Fibroblast of lung (primary cell): ENCODE measurements around the gene MYH15. TPM values are rescaled to one million over a fixed set of nuclear protein-coding genes. Genes with fewer than 3 reads are reported as not detected.

ENCODE experiments used
- DNase-seq, 2 donors: peaks; one replicate each; pipeline versions ENCODE4 v3.0.0 to v3.0.0-alpha.2; 2010; ENCODE audit warnings: low read depth in 2 of 2
- H2AFZ ChIP-seq: 2 replicates; pipeline ENCODE4 v1.5.1; 2012; ENCODE audit warnings: low read length, control low read depth, inconsistent platforms
- H3K27ac ChIP-seq: 2 replicates; pipeline ENCODE4 v1.5.1; 2011; ENCODE audit warnings: low read length, control low read depth; ENCODE audit not compliant: insufficient read depth
- H3K27me3 ChIP-seq: 2 replicates; pipeline ENCODE4 v1.5.1; 2011; ENCODE audit warnings: mild to moderate bottlenecking, low read length; ENCODE audit not compliant: control insufficient read depth, insufficient read depth
- H3K36me3 ChIP-seq: 2 replicates; pipeline ENCODE4 v1.5.1; 2011; ENCODE audit warnings: low read length; ENCODE audit not compliant: control insufficient read depth, insufficient read depth
- H3K4me1 ChIP-seq: 2 replicates; pipeline ENCODE4 v1.5.1; 2011; ENCODE audit warnings: low read length; ENCODE audit not compliant: control insufficient read depth, insufficient read depth; ENCODE audit errors: extremely low read depth
- H3K4me2 ChIP-seq: 2 replicates; pipeline ENCODE4 v1.5.1; 2011; ENCODE audit warnings: low read length, control low read depth; ENCODE audit not compliant: insufficient read depth; ENCODE audit errors: extremely low read depth
- H3K4me3 ChIP-seq, 4 experiments: fragments of 200-600 bp in 1 of 4; sonication (generic) in 1 of 4; replicated peaks in 1 of 4; 2 replicates each; pipeline ENCODE4 v1.5.1; 2011 to 2016; ENCODE audit warnings: low read length in 4 of 4, low read depth in 3 of 4, mild to moderate bottlenecking in 3 of 4, control low read depth in 2 of 4, inconsistent platforms in 1 of 4, mixed read lengths in 1 of 4; ENCODE audit not compliant: insufficient read depth in 1 of 4; ENCODE audit errors: control extremely low read depth in 1 of 4
- H3K79me2 ChIP-seq: 2 replicates; pipeline ENCODE4 v1.5.1; 2012; ENCODE audit warnings: mild to moderate bottlenecking, low read length, inconsistent platforms; ENCODE audit not compliant: control insufficient read depth, insufficient read depth
- H3K9ac ChIP-seq: 2 replicates; pipeline ENCODE4 v1.5.1; 2011; ENCODE audit warnings: mild to moderate bottlenecking, low read length, control low read depth; ENCODE audit not compliant: insufficient read depth
- H3K9me3 ChIP-seq: 2 replicates; pipeline ENCODE4 v1.5.1; 2012; ENCODE audit warnings: low read depth, low read length; ENCODE audit not compliant: control insufficient read depth, insufficient read depth
- H4K20me1 ChIP-seq: 2 replicates; pipeline ENCODE4 v1.5.1; 2011; ENCODE audit warnings: low read length; ENCODE audit not compliant: control insufficient read depth, insufficient read depth; ENCODE audit errors: extremely low read depth
- EZH2 ChIP-seq: IDR thresholded peaks from 2 replicates; pipeline ENCODE4 v1.5.1; 2012; ENCODE audit warnings: low read length, control low read depth, mild to moderate bottlenecking; ENCODE audit errors: missing control alignments
- polyA plus RNA-seq, 2 donors: library from polyadenylated mRNA; depleted of rRNA in 1 of 2; stranded (reverse) in 1 of 2; unstranded in 1 of 2; fragments of >200 nt; gene quantifications; 2 replicates each; pipeline ENCODE4 v1.2.1, GENCODE V29; 2011 to 2012; ENCODE audit warnings: missing spikeins in 1 of 2
- total RNA-seq: library from RNA; depleted of rRNA; stranded (reverse); fragments of >200 nt; gene quantifications from 2 replicates; pipeline ENCODE4 v1.2.1, GENCODE V29; 2014
- TF ChIP-seq, protein P1 (sequence below), 2 donors: IDR thresholded peaks in 1 of 2; conservative IDR thresholded peaks in 1 of 2; 1 replicate in 1 of 2; 2 replicates in 1 of 2; pipeline ENCODE4 v1.5.1; 2011 to 2012; ENCODE audit warnings: low read length in 2 of 2, control low read depth in 1 of 2, inconsistent platforms in 1 of 2, low read depth in 1 of 2, mild to moderate bottlenecking in 1 of 2

The MYH15 gene
- total and polyA plus RNA-seq, 2 donors (not counting 1 experiment from before 2014, with no cell fraction given), result 0.05 to 0.17 TPM

DNA sequence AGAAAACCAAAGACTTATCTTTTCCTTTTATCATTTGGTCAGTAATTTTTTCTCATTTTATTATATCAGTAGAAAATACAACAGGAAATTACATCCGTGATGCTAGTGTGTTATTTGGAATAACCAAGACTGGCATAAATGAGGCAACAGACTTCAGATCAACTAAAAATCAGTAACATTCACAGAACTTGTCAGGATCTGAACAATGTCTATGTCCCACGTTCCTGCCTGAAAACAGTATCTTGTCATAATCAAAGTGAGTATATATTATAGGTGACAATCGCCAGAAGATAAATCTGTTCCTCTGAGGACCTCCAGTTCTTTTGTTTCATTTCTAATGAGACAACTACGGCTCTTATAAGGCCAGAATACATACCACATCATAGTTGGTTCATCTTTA is 41.8 kb downstream of the MYH15 start:
- no peak for DNase-seq
- no peak overlapping the region for H3K4me2 ChIP-seq
- H3K9ac ChIP-seq, result no peak overlapping the region
- peaks cover 3% of the 10 kb centered on the region for H3K4me1 ChIP-seq
- no peaks in the 10 kb centered on the region for H3K27me3 ChIP-seq
- no peak overlapping the region for H3K4me3 ChIP-seq
- no peaks in the 10 kb centered on the region for H3K9me3 ChIP-seq
- TF ChIP-seq EZH2, result no peak
- TF ChIP-seq, protein P1, sequence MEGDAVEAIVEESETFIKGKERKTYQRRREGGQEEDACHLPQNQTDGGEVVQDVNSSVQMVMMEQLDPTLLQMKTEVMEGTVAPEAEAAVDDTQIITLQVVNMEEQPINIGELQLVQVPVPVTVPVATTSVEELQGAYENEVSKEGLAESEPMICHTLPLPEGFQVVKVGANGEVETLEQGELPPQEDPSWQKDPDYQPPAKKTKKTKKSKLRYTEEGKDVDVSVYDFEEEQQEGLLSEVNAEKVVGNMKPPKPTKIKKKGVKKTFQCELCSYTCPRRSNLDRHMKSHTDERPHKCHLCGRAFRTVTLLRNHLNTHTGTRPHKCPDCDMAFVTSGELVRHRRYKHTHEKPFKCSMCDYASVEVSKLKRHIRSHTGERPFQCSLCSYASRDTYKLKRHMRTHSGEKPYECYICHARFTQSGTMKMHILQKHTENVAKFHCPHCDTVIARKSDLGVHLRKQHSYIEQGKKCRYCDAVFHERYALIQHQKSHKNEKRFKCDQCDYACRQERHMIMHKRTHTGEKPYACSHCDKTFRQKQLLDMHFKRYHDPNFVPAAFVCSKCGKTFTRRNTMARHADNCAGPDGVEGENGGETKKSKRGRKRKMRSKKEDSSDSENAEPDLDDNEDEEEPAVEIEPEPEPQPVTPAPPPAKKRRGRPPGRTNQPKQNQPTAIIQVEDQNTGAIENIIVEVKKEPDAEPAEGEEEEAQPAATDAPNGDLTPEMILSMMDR (conservative IDR thresholded peaks at IDR 0.05 in 1 of 2, IDR thresholded peaks at IDR 0.05 in 1 of 2; ENCODE audit: low read depth in 1 of 2, low read length in 2 of 2), result no peak
- no peaks in the 10 kb centered on the region for H4K20me1 ChIP-seq
- H3K79me2 ChIP-seq, result no peaks in the 10 kb centered on the region
- H3K36me3 ChIP-seq, result no peaks in the 10 kb centered on the region
- H2AFZ ChIP-seq, result no peak overlapping the region
- H3K27ac ChIP-seq, result no peak overlapping the region

- H3K79me2 ChIP-seq, result no peaks in the 10 kb centered on the region
- no peaks in the 10 kb centered on the region for H4K20me1 ChIP-seq
- H3K27me3 ChIP-seq, result no peaks in the 10 kb centered on the region
- H3K36me3 ChIP-seq, result no peaks in the 10 kb centered on the region
- no peak overlapping the region for H3K4me2 ChIP-seq
- peak overlapping the region; percentile 38 for H2AFZ ChIP-seq
- H3K4me3 ChIP-seq, result no peak overlapping the region
- H3K4me1 ChIP-seq, result peaks cover 2% of the 10 kb centered on the region
- H3K9ac ChIP-seq, result no peak overlapping the region
- TF ChIP-seq, protein P1 (conservative IDR thresholded peaks at IDR 0.05 in 1 of 2, IDR thresholded peaks at IDR 0.05 in 1 of 2; ENCODE audit: low read depth in 1 of 2, low read length in 2 of 2), result no peak
- TF ChIP-seq EZH2, result no peak
- no peaks in the 10 kb centered on the region for H3K9me3 ChIP-seq
- DNase-seq, result peak; percentile 29 to 60
- H3K27ac ChIP-seq, result no peak overlapping the region
Observed at GRCh38 chr3:108462899-108463298, 47.5 kb downstream of the MYH15 start.

GRCh38 chr3:108461661-108462111 is 48.7 kb downstream of the MYH15 start:
- TF ChIP-seq, protein P1 (conservative IDR thresholded peaks at IDR 0.05 in 1 of 2, IDR thresholded peaks at IDR 0.05 in 1 of 2; ENCODE audit: low read depth in 1 of 2, low read length in 2 of 2), result no peak
- TF ChIP-seq EZH2, result no peak
- H3K27ac ChIP-seq, result no peak overlapping the region
- no peaks in the 10 kb centered on the region for H3K9me3 ChIP-seq
- H3K9ac ChIP-seq, result no peak overlapping the region
- H3K27me3 ChIP-seq, result no peaks in the 10 kb centered on the region
- H3K4me3 ChIP-seq, result no peak overlapping the region
- peak in 1 of 2 donors; percentile 15 for DNase-seq
- H3K4me1 ChIP-seq, result peaks cover 2% of the 10 kb centered on the region
- H3K36me3 ChIP-seq, result no peaks in the 10 kb centered on the region
- no peaks in the 10 kb centered on the region for H3K79me2 ChIP-seq
- H3K4me2 ChIP-seq, result peak overlapping the region; percentile 11
- peak overlapping the region; percentile 65 for H2AFZ ChIP-seq
- H4K20me1 ChIP-seq, result no peaks in the 10 kb centered on the region
